ENCODE data around the gene AGFG2. TPM values are rescaled to one million over a fixed set of nuclear protein-coding genes. Genes with fewer than 3 reads are reported as not detected.
"Not testable (repeated sequence)": the region's sequence is repeated elsewhere in the genome, so short reads cannot be mapped to it uniquely, and the experiment has no call there.

The AGFG2 gene
- total RNA-seq, 2 donors from 2014 or later = 8.5 to 28.9 TPM

- H3K4me3 ChIP-seq (ENCODE audit: low read length) = peak overlapping the region; percentile 98
- H3K9me3 Mint-ChIP-seq = no peaks in the 10 kb centered on the region
- H3K36me3 Mint-ChIP-seq (ENCODE audit: low read depth) = no peaks in the 10 kb centered on the region
- no peaks in the 10 kb centered on the region for H3K36me3 ChIP-seq (ENCODE audit: control insufficient read depth, insufficient read depth, low read length)
- peaks cover 11% of the 10 kb centered on the region for H3K4me1 ChIP-seq (ENCODE audit: control insufficient read depth, insufficient read depth, low read length)
- H3K27ac ChIP-seq (ENCODE audit: low read depth, low read length) = no peak overlapping the region
- no peaks in the 10 kb centered on the region for H3K9me3 ChIP-seq (ENCODE audit: control insufficient read depth, low read length)
- H3K9ac ChIP-seq (ENCODE audit: extremely low read depth, low read length, poor library complexity, severe bottlenecking) = peak overlapping the region; percentile 68
- no peaks in the 10 kb centered on the region for H3K27me3 ChIP-seq (ENCODE audit: control insufficient read depth, insufficient read depth, low read length, poor library complexity, severe bottlenecking)
- peak overlapping the region; percentile 88 for H3K4me3 Mint-ChIP-seq
- H3K4me1 Mint-ChIP-seq = peaks cover 36% of the 10 kb centered on the region
- peak overlapping the region; percentile 89 for H3K27ac Mint-ChIP-seq
- WGBS, 2 experiments (ENCODE audit: insufficient coverage in 1 of 2, insufficient read length in 1 of 2) = 0 to 2% methylated on average over 17 to 44 of the region's 44 CpGs
- no peak for TF ChIP-seq CTCF (conservative IDR thresholded peaks at IDR 0.05)
- peaks cover 1% of the 10 kb centered on the region for H3K27me3 Mint-ChIP-seq (ENCODE audit: insufficient read depth)
- DNase-seq = peak; percentile 73
These were observed 518 bp downstream of the AGFG2 start for GRCh38 chr7:100539436-100540006.

GRCh38 chr7:100540073-100540723 lies 1.2 kb downstream of the AGFG2 start:
- H3K4me3 ChIP-seq (ENCODE audit: low read length) = peak overlapping the region; percentile 98
- H3K27me3 ChIP-seq (ENCODE audit: control insufficient read depth, insufficient read depth, low read length, poor library complexity, severe bottlenecking) = no peaks in the 10 kb centered on the region
- Mint-ChIP-seq H3K4me3 (peak overlapping the region; percentile 88), H3K27ac (peak overlapping the region; percentile 89), H3K36me3 (ENCODE audit: low read depth) (no peaks in the 10 kb centered on the region), H3K9me3 (no peaks in the 10 kb centered on the region), H3K27me3 (ENCODE audit: insufficient read depth) (no peaks in the 10 kb centered on the region), H3K4me1 (peaks cover 42% of the 10 kb centered on the region)
- no peaks in the 10 kb centered on the region for H3K36me3 ChIP-seq (ENCODE audit: control insufficient read depth, insufficient read depth, low read length)
- H3K9ac ChIP-seq (ENCODE audit: extremely low read depth, low read length, poor library complexity, severe bottlenecking) = peak overlapping the region; percentile 68
- DNase-seq = no peak
- H3K4me1 ChIP-seq (ENCODE audit: control insufficient read depth, insufficient read depth, low read length) = peaks cover 13% of the 10 kb centered on the region
- no peak for TF ChIP-seq CTCF (conservative IDR thresholded peaks at IDR 0.05)
- no peak overlapping the region for H3K27ac ChIP-seq (ENCODE audit: low read depth, low read length)
- 37 to 56% methylated on average over 1 to 6 of the region's 6 CpGs for WGBS, 2 experiments (ENCODE audit: insufficient coverage in 1 of 2, insufficient read length in 1 of 2)
- H3K9me3 ChIP-seq (ENCODE audit: control insufficient read depth, low read length) = no peaks in the 10 kb centered on the region

- H3K36me3 Mint-ChIP-seq (ENCODE audit: low read depth) = not testable (repeated sequence)
- 85 to 94% methylated on average over 7 of the region's 7 CpGs for WGBS, 2 experiments (ENCODE audit: insufficient coverage in 1 of 2, insufficient read length in 1 of 2)
- H3K27ac Mint-ChIP-seq = peak overlapping the region; percentile 91
These were observed 2.3 kb downstream of the AGFG2 start for GRCh38 chr7:100541309-100541708.

More at GRCh38 chr7:100541309-100541708, 2.3 kb downstream of the AGFG2 start:
- H3K27ac ChIP-seq (ENCODE audit: low read depth, low read length); H3K27me3 ChIP-seq (ENCODE audit: control insufficient read depth, insufficient read depth, low read length, poor library complexity, severe bottlenecking); H3K9ac ChIP-seq (ENCODE audit: extremely low read depth, low read length, poor library complexity, severe bottlenecking); H3K9me3 Mint-ChIP-seq; H3K9me3 ChIP-seq (ENCODE audit: control insufficient read depth, low read length); DNase-seq; H3K27me3 Mint-ChIP-seq (ENCODE audit: insufficient read depth); H3K36me3 ChIP-seq (ENCODE audit: control insufficient read depth, insufficient read depth, low read length): not testable (repeated sequence)
- peak overlapping the region; percentile 98 for H3K4me3 ChIP-seq (ENCODE audit: low read length)
- Mint-ChIP-seq H3K4me3 (peak overlapping the region; percentile 88), H3K4me1 (peaks cover 53% of the 10 kb centered on the region)
- H3K4me1 ChIP-seq (ENCODE audit: control insufficient read depth, insufficient read depth, low read length) = peaks cover 23% of the 10 kb centered on the region

Data from endodermal cell (in vitro differentiated cells).